ENCODE results near the gene TOP3B. TPM values are rescaled to one million over a fixed set of nuclear protein-coding genes. Genes with fewer than 3 reads are reported as not detected.

TOP3B gene
- total and polyA plus RNA-seq, 9 of the 15 experiments (the other 6 are each of a cell fraction or from before 2014, with no cell fraction given), result 3.0 to 188 (median 112) TPM

DNA sequence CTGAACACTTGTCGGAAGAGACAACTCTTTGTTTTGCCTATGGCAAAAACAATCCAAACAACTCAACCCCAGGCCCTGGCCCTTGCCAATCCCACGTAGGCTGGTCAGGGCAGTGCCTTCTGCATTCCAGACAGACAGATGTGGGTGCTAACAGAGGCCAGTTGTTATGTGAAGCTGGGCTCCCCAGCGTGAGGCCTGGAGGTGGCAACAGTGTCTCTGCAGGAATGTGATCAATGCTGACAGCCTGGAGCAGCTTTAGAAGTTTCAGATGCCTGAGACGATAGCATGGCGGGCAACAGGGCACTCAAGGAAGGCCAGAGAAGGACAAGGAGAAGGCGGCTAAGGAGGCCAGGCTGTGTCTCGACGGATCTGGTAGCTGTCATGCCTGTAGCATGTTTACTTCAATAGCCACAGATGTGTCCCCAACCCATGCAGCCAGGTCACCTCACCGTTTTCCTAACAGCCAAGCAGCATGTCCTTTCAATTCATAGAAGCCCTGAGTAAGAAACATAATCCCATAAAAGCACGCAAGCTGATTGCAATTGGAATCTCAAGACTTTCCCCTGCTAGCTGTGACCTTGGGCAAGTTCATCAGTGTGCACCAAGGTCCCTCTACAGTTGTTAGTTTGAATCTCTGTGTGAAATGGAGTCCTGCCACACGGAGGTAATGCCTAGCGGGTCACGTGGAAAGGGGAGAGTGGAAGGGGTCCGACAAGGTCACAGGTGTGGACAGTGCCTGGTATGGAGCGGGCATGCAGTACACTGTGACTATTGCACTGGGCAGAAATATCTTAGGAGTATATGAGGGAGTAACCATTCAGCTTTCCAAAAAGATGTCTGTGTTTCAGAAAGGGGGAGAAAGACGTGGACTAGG lies 15.7 kb downstream of the TOP3B start (continued):
- TF ChIP-seq ZBTB49 (CRISPR knock-in tag; IDR thresholded peaks at IDR 0.05; ENCODE audit: borderline replicate concordance) (no peak), SUPT5H (IDR thresholded peaks at IDR 0.05) (peak; percentile 27; the same call in 1 of the 2 replicates), IRF9 (tag; IDR thresholded peaks at IDR 0.05) (no peak), SRSF1 (IDR thresholded peaks at IDR 0.05; ENCODE audit: low read depth, low read length) (no peak), TSC22D4 (tag; IDR thresholded peaks at IDR 0.05) (no peak), XRCC5 (IDR thresholded peaks at IDR 0.05; ENCODE audit: low read depth, low read length) (no peak), NR2F6 (CRISPR knock-in tag; IDR thresholded peaks at IDR 0.05) (0 out of 2 replicates have a peak, but pooled peaks have one; percentile 75), PCBP1 (IDR thresholded peaks at IDR 0.05; ENCODE audit: low read depth, low read length, poor library complexity, severe bottlenecking) (no peak), E2F5 (CRISPR knock-in tag; IDR thresholded peaks at IDR 0.05) (no peak), KDM2B (CRISPR knock-in tag; IDR thresholded peaks at IDR 0.05) (no peak), ESRRA (IDR thresholded peaks at IDR 0.05; ENCODE audit: borderline replicate concordance, low read depth) (peak; percentile 17; the same call in 1 of the 2 replicates), MAFF (IDR thresholded peaks at IDR 0.05; ENCODE audit: low read length) (no peak), ZNF280B (CRISPR knock-in tag; IDR thresholded peaks at IDR 0.05) (0 out of 2 replicates have a peak, but pooled peaks have one; percentile 22), ZBTB5 (IDR thresholded peaks at IDR 0.05) (no peak), MTA3 (IDR thresholded peaks at IDR 0.05; ENCODE audit: borderline replicate concordance) (no peak), ZBTB17 (CRISPR knock-in tag; IDR thresholded peaks at IDR 0.05) (0 out of 2 replicates have a peak, but pooled peaks have one; percentile 42), PML (IDR thresholded peaks at IDR 0.05; ENCODE audit: low read length) (no peak)
- TF ChIP-seq, protein P1, sequence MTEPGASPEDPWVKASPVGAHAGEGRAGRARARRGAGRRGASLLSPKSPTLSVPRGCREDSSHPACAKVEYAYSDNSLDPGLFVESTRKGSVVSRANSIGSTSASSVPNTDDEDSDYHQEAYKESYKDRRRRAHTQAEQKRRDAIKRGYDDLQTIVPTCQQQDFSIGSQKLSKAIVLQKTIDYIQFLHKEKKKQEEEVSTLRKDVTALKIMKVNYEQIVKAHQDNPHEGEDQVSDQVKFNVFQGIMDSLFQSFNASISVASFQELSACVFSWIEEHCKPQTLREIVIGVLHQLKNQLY (CRISPR knock-in tag; conservative IDR thresholded peaks at IDR 0.05), result 0 out of 4 replicates have a peak, but pooled peaks of 1 of the 2 experiments have one; percentile 65
